ENCODE data around the gene MSANTD4. TPM values are rescaled to one million over a fixed set of nuclear protein-coding genes. Genes with fewer than 3 reads are reported as not detected.
"Not testable (repeated sequence)": the region's sequence is repeated elsewhere in the genome, so short reads cannot be mapped to it uniquely, and the experiment has no call there.

The MSANTD4 gene
- 3.1 TPM for total RNA-seq

DNA sequence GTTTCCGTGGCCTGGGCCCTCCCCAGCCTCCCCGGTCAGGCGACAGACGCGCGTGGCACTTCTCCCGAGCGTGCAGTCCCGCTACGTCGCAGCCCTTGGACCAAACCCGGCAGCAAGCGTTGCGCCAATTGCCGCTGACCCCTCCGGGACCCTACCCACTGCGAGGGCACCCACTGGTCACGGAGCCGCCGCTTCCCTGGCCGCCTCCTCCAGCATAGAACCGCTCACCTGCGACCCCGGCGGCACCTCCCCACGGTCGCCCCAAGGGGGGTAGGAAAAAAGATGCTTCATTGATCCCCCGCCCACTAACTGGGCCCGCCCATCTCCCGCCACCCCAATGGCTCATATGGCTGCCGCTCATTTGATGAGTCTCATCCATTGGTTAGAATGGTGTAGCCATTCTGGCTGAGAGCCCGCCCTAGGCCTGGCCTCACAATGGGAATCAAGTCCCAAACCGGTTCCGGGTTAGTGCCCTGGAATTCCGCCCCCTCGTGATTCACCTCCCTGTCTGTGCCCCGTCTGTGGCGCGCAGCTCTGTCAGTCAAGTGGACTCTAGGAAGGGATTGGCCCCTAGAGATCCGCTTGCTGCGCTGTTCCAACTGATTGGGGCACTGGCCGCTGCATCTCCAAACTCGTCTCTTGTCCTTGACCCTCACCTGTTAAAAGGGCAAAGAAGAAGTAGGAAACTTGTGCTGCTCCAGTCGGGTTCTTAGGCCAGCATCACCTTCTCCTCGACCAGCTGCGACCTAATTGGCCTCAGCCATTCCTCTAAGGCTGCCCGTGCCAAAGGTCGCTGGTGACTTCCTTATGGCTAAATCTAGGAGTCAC lies at the start of gene MSANTD4:
MSANTD4 (minus strand) TSS at position 274 of the 828 bp plus-strand sequence. CDS start 11,323 bp downstream, outside the sequence.
- ATAC-seq = peak; percentile 100

DNA sequence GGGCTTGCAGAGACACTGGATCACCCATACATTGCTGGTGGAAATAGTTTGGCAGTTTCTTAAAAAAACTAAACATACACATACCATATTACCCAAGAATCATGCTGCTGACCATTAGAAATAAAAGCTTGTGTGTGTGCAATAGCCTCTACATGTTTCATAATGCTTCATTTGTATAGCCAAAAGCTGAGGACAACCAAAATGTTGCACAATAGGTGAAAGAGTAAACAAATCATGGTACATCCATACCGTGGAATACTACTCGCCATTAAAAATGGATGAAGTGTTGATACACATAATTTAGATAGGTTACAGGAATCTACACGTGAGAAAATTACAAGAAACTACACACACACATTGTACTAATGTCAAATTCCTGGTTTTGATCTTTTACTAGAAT lies 48.6 kb upstream of the MSANTD4 start:
- ATAC-seq = no peak

DNA sequence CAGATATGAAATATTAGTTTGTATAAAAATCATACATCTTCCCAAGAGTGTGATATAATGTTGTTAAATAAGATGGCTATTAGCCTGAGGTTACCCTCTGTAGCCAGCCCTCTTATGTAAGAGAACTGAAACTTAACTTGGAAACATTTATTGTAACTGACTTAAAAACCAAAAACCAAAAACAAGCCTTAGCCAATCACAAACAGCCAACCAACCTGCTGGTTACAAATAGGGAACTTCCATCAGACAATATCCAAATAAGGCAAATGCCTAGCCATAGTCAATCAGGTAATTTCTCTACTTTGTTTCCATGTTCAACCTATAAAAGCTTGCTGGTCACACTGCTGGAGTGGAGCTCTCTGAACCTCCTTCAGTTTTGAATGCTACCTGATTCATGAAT lies 41.0 kb upstream of the MSANTD4 start:
- ATAC-seq = no peak

DNA sequence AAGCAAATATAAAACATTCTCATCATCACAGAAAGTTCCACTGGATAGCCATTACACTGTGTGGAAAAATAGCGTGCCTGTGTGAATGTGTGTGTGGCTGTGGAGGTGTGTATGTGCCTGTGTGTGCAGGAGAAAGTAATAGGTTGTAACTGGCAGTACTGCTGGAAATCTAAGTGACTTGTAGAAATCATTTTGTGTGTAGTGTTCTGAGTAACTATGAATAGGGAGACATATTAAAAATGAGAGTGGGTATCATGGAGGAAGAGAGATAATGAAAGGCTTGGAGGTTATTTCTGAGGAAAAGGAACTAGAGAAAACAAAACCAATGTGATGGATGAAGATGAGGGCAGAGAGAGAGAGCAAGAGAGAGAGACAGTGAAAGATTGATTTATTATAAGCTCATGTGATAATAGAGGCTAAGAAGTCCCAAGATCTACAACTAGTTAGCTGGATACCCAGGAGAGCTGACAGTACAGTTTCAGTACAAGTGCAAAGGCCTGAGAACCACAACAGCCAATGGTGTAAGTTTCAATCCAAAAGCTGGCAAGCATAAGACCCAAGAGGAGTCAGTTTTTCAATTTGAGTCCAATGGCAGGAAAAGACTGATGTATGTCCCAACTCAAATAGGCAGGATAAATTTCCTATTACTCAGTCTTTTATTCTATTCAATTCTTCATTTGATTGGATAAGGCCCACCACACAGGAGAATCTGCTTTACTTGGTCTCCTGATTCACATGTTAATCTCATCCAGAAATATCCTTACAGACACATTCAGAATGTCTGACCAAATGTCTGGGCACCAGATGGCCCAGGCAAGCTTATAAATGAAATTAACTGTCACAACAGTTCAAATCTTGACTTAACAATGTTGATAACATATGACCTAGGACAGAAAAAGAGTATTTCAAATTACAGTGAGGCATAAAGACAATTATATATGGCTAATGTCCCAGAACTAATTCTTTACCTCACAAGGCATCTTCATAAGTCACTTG lies 40.2 kb upstream of the MSANTD4 start:
- no peak for ATAC-seq

DNA sequence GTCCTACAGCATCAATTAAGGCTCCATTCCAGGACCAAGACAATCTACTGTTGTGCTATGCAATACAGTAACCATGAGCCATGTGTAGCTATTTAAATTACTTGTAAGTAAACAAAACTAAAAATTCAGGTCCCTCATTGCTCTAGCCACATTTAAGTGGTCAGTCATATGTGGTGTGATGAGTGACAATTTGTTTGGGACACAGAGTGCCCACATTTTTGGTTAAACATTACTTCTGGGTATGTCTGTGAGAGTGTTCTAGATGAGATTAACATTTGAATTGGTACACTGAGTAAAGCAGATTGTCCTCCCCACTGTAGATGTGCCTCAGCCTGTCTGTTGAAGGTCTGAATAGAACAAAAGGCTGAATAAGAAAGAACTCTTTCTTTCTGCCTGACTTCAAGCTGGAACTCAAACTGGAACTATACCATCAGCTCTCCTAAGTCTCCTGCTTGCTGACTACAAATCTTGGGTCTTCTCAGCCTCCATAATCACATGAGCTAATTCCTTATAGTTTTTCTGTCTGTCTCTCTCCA lies 39.3 kb upstream of the MSANTD4 start:
- no peak for ATAC-seq

DNA sequence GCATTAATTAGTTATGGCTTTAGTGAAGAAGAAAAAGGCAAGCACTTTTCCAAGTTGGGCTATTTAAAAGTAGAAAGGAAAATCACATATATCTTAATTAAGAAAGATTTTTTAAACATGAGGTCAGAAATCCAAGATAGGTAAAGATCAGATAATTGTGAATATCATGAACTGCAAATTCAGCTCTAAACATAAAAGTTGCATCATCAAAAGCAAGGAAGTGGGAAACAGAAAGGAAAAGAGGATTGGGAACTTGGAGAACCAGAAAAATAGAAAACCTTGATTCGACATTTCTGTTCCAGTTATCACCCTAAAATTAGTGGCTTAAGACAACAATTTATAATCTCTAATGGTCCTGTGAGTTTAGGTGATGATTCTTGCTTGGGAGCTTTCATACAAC lies 37.6 kb upstream of the MSANTD4 start:
- no peak for ATAC-seq

DNA sequence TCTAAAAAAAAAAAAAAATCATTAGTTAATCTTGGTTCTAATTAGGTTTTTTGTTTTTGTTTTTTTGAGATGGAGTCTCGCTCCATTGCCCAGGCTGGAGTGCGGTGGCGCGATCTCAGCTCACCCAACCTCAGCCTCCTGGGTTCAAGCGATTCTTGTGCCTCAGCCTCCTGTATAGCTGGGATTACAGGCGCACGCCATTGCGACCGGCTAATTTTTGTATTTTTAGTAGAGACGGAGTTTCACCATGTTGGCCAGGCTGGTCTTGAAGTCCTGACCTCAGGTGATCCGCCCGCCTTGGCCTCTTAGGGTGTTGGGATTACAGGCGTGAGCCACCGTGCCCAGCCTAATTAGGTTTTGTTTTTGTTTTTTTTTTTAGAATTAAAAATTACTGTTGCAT lies 36.3 kb upstream of the MSANTD4 start:
- not testable (repeated sequence) for ATAC-seq

DNA sequence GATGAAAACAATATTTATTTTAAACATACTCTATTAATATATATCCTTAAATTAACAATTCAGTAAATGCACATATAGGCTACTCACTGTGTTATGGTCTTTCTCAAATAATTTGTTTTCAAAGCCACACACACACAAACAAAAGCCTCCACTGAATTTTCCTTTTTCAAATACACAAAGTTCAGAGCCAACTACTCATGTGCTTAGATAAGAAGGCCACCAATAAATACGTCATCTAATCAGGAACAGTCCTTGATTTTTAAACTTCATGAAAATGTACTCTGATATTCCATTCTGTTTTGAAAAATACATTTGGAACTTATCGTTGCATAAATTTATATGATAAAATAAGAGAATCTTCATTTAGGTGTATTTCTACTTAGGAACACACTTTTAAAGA lies 29.1 kb upstream of the MSANTD4 start:
- no peak for ATAC-seq

DNA sequence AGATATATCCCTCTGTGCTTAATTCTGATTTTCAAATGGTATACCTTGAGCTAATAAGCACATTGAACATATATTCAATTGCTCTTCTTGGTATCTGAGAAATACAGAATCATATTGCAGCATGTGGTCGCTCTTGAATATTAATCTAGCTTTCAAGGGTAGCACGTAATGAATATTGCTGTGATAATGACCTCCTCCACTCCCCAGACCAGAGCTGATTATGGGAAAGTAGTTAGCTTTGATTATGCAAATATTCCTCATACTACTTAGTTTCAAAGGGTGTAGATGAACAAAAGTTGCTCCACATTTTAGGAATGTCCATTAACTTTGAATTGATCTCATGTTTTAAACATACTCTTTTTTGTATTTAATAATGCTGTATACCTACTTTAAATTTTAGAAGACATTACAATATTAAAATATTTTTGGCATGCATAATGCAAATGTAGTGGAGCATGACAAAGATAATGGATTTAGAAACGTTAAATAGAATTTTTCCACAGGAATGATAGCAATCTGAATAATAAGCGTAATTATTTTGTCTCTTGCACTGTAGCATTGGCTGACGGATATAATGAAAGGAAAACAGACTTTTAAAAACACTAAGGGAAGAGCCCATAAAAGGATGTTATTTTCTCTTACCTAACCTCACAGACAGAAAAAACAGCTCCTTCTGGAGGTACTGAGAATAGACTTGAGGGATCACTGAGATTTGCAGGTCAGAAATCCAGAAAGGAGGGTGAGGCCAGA lies 27.9 kb upstream of the MSANTD4 start:
- no peak for ATAC-seq

DNA sequence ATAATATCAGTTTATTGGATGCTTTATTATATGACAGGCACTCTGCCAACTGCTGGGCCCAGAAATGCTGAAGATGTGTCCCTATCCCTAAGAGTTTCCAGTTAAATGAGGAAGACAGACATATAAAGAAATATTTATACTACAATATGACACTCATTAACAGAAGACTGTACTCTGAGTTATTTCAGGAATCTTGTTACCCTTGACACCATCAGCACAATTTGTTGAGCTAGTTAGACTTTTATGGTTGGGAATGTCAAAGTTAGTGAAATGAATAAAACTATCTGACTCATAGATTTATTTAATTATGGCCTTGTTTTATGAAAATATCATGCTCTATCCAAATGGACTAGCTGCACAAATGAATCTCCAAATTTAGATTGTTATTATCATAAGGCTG lies 25.6 kb upstream of the MSANTD4 start:
- no peak for ATAC-seq

DNA sequence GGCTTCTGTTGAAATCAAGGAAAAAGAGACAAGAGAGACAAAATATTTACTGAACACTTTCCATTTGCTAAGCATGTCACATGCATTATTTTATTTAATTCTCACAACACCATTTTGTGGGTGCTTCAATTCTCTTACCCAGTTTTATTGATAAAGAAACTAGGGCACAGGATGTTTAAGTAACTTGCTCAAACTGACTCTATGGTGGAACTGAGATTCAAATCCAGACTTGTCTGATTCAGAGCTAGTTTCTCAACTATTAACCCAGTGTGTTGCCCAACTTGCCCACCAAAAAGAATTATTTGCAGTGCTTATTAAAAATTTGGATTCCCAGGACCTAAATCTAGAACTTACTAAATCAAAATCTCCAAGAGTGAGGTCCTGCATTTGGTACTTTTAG lies 21.5 kb upstream of the MSANTD4 start:
- no peak for ATAC-seq

DNA sequence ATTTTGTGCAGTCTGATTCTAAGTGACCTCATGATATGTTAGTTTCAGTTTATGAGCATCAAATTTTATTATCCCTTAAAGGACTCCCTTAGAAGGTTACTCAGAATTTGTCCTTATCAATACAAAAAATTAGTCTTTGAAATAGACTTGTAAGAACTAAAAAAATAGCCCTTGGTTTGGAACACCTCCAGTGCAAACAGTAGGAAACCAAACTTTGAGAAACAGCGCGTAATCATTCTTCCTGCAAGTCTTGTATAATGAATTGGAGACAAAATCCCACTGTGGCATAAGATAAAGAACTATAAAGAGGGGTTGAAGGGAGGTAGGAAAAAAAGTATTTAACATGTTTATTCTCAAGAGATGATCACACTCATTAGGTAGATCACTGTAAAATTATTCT lies 10.8 kb upstream of the MSANTD4 start:
- no peak for ATAC-seq

DNA sequence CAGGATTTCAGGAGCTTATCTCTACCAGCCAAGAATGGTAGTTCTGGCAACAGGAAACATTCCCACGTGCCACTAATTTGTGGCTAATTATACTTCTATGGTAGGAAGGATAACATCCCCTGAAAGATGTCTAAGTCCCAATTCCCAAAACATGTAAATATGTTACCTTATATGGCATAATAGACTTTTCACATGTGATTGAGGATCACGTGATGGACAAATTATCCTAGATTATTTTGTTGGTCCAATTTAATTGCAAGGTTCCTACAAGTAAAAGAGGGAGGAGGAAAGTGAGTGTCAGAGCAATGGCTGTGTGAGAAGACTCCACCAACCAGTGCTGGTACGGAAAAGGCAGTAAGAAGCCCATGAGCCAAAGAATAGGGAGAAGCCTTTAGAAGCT lies 9.9 kb upstream of the MSANTD4 start:
- ATAC-seq = no peak

DNA sequence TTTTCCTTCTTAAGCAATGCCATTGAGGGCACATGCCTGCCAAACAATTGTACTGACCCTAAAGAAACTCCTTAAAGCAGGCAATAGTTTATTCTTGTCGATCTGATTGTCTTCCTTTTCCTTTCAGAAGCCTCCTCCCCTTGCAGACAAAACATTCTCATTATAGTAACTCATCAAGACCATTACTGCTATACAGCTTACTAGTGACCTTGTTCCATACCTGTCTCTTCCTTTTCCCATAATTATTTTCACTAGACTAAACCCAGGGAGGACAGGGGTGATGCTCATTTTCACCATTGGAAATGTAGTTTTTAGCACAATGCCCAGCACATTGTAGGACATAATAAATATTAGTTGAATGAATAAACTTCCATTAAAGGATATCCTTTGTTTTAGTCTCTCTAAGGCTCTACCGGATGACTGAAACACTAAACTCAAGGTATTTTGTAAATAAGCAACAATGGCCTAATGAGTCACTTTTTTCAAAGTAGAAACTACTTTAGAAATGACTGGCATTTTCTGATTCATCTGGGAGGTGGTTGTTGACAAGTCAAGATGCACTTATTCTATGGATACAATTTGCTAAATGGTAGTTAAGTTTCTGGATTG lies 9.3 kb upstream of the MSANTD4 start:
- peak; percentile 25 for ATAC-seq

DNA sequence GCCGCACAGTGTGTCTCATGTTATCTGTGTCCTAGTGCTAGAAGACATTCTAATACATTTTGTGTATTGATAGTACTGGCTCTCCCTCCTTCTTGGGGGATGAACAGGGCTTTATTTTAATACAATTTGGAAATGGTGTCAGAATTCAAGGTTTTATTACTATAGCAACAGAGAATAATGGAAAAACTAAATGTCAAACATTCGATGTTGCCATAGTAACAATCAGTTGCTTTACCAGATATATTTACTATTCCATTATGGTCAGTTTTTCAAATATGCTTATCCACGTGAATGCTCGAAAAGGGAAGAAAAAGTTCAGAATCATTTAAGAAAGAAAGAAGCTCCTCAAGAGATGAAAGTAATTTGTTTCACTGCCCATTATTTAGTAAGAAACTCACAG lies 8.6 kb upstream of the MSANTD4 start:
- ATAC-seq = no peak

DNA sequence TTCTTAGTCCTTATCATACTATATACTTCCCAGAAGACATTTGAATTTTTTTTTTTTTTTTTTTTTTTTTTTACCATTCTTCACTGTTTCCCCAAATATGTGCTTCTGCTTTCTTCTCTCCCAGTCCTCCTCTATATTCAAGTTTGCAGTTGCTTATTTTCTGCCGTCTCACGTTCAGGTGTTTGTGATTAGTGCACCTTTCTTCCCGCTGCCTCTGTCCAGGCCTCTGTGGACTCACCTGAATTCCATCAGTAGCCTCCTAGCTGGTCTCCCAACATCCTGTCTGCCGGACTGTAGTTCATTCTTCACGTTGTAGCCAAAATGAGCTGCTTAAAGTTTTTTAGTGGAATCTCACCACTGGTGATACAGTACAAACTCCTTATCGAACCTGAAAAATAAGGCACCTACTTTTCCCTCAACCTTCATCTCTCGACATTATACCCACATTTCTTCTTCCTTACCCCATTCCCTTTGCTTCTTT lies 795 bp upstream of the MSANTD4 start:
- no peak for ATAC-seq

DNA sequence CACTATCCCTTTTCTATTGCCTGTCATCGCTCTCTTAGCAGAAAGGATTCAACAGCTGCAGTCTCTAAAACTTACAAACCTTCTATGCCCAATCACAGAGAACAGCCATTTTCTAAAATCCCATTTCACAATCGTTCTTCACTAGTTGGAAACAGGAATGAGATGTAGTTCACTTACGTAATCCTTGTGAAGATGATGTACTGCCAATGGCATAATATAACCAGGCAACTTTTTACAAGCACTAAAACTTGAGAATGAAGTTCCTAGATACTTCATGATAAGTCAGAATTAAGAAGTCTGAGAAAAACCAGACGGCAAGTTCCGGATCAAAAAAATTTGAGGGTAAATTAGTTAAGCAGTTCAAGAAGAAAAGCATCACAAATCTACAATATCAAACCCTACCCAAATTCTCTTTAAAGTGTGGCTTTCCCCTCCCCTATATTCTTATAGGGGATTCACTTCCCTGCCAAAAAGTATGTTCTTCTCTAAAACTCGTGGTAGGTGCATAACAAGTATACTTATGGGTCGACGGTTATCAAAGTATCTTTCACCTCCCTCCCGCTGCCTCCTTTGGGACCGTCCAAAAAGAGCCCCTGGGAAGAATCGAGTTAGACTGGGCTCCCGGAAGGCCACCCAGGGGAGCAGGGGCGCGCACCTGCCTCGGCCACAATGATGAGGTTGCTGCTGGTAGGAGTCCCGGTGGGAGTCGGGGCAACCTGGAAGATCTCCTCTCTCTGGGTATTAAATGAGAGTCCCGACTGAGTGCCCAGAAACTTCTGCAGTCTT lies 666 bp downstream of the MSANTD4 start:
- ATAC-seq = no peak

DNA sequence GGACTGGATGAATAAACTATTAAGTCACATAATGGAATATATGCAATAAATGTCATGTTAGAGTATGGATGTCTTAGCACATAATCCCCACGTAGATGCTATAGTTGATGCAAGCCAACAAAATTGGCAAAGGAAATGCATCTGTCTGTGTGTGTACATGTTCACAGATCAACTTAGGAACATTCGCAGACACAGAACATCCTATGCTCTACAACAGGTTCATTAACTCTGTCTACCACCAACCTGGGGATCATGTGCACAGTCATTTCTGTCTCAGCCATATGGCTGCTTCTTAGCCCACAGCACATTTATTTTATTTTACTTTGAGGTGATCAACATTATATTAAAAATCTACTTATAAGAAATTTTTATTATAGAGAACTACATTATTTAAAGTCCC lies 4.9 kb downstream of the MSANTD4 start:
- no peak for ATAC-seq

DNA sequence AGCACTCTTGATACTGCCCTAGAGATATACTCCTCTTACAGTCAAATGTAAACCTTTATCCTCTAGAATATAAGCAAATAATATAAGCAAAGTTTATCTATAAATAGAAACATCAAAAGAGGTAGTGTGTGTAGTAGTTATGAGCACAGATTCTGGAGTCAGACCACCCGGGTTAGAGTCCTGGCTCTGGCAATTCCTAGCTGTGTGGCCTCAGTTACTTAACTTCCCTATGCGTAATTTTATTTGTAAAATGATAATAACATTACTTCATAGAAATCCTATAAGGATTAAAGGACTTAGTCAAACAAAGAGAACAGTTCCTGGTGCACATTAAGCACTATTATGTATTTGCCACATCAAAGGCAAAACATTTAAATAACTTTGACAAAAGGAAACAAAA lies 7.0 kb downstream of the MSANTD4 start:
- ATAC-seq = peak; percentile 43

DNA sequence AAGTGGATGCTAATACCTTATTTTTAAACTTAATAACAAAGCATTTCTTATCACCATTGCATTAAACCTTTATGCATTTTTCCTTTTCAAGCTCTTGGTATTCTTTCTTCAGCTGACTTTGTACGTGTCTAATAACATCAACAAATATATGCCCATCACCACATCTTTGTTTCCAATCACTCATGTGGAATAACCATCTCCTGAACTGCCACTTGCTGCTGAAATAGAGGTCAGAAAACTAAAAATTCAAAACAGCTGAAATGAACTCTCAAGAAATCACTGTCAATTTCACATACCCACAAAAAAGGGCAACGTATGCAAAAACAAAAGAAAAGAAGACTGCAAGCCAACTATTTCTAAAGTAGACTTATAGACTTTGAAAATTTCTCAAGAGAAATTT lies 7.4 kb downstream of the MSANTD4 start:
- no peak for ATAC-seq

DNA sequence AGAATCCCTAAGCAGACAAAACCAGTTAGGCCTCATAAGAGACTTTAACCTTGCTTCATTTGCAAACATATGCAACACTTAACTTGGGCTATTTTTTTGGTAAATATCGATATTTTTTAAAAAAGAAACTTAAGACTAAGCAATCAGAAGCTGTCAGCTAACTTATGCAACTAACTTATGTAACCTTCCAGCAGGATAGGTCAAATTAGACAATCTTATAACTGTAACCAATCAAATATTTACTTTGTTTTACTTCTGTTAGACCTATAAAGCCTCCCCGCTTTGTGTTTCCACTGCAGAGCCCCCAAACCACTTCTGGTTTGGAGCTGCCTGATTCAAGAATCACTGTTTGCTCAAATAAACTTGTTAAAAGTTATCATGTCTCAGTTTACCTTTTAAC lies 8.0 kb downstream of the MSANTD4 start:
- no peak for ATAC-seq
